ENCODE results near the gene TRMT11. TPM values are rescaled to one million over a fixed set of nuclear protein-coding genes. Genes with fewer than 3 reads are reported as not detected.

TRMT11 gene
- total RNA-seq, 4 donors from 2014 or later = 23.6 to 152 (median 28.9) TPM

- Histone ChIP-seq H3K27ac (no peak overlapping the region), H3K4me1 (no peaks in the 10 kb centered on the region), H3K27me3 (no peaks in the 10 kb centered on the region), H3K4me3 (no peak overlapping the region), H3K36me3 (no peaks in the 10 kb centered on the region), H3K9me3 (no peaks in the 10 kb centered on the region)
- WGBS, 2 donors (ENCODE audit: low coverage in 1 of 2) = 78 to 90% methylated on average over 3 of the region's 3 CpGs
- intact Hi-C loops (cut with DNase I; ENCODE audit: low total_unique reads) = no loop called here
- no peak for DNase-seq
- in situ Hi-C loops (cut with MboI; ENCODE audit: low pct_ligation_motif_present in 1 of 4, low pct_unique_long_range_greater_than_20kb in 1 of 4, low sequenced_read_pairs in 3 of 4) = no loop called here
- no peak for TF ChIP-seq POLR2AphosphoS5 (IDR thresholded peaks at IDR 0.05)
- TF ChIP-seq EP300 (IDR thresholded peaks at IDR 0.05; ENCODE audit: low read depth) = no peak
- no peak for TF ChIP-seq POLR2A (IDR thresholded peaks at IDR 0.05)
- TF ChIP-seq CTCF (IDR thresholded peaks at IDR 0.05) = no peak
Measured at GRCh38 chr6:126086560-126086959, 100.2 kb downstream of the TRMT11 start.

Small RNAs within 50 kb of the gene (small RNA-seq; reads per million reads assigned to genes)
- gene RNA5SP216 = 0 reads per million in 4 donors

Other genes with a start within 250 kb of the TRMT11 start
- gene HEY2, start 236.9 kb upstream of the TRMT11 start, total RNA-seq = under 1 TPM in 2 of 4 donors, not detected in 2; 0.41 to 0.79 TPM
- gene NCOA7, start 195.6 kb upstream of the TRMT11 start, total RNA-seq = 10 to 100 TPM; 16.7 to 28.3 (median 21.2) TPM
- 10 to 100 TPM; 23.5 to 35.2 (median 30.7) TPM for gene HINT3, start 29.8 kb upstream of the TRMT11 start, total RNA-seq

Measured in transverse colon (tissue), 4 donors.